Right lobe of liver (tissue), 6 donors: ENCODE data around the gene NPY4R. TPM values are rescaled to one million over a fixed set of nuclear protein-coding genes. Genes with fewer than 3 reads are reported as not detected.
A peak's percentile ranks its signal among the peaks of the same experiment; 100 is the strongest.
"Not testable (repeated sequence)": the region's sequence is repeated elsewhere in the genome, so short reads cannot be mapped to it uniquely, and the experiment has no call there.

Source experiments
- ATAC-seq, 4 donors: fragments of 200-7000 bp; cut with Tn5 transposase; one replicate each; pipeline ENCODE4 v1.9.1; 2020; ENCODE audit warnings: mild to moderate bottlenecking in 4 of 4, moderate library complexity in 4 of 4
- DNase-seq, 3 donors: peaks; one replicate each; pipeline ENCODE4 v3.0.0-alpha.2; 2020
- H3K27ac ChIP-seq, 3 donors: fragments of 200-600 bp; one replicate each; pipeline ENCODE4 v1.8.0; 2022
- H3K27me3 ChIP-seq, 2 donors: fragments of 200-600 bp; one replicate each; pipeline ENCODE4 v1.8.0; 2022
- H3K36me3 ChIP-seq, 4 donors: fragments of 200-600 bp; sonication (generic) in 1 of 4; one replicate each; pipeline versions ENCODE4 v1.5.1 to v1.8.0; 2017 to 2022; ENCODE audit warnings: control low read depth in 1 of 4
- H3K4me1 ChIP-seq, 4 donors: fragments of 200-600 bp; sonication (generic) in 1 of 4; one replicate each; pipeline versions ENCODE4 v1.5.1 to v1.8.0; 2017 to 2022; ENCODE audit warnings: control low read depth in 1 of 4
- H3K4me3 ChIP-seq, 3 donors: fragments of 200-600 bp; one replicate each; pipeline ENCODE4 v1.8.0; 2022
- H3K9me3 ChIP-seq, 4 donors: fragments of 200-600 bp; sonication (generic) in 1 of 4; one replicate each; pipeline versions ENCODE4 v1.5.1 to v1.8.0; 2017 to 2022; ENCODE audit warnings: control low read depth in 1 of 4
- WGBS: methylation state at CpG from one replicate; pipeline ENCODE4 v1.1.6; 2018; ENCODE audit warnings: low coverage, low lambda C conversion rate; ENCODE audit not compliant: insufficient coverage; ENCODE audit errors: missing lambda C conversion rate; 5-methylcytosine and 5-hydroxymethylcytosine counted together
- intact Hi-C, 2 donors: fragments of 100-400 bp; cut with DNase I; formaldehyde crosslinking; loops; one replicate each; pipeline versions ENCODE4 v1.11.2 to v1.14.1; 2022
- total RNA-seq, 6 experiments: library from RNA; depleted of rRNA in 2 of 6; stranded (reverse); fragments of >200 nt in 2 of 6; fragmentation: NEBNext Ultra II Directional in 3 of 6; extraction: Animal tissue kit (Norgen Biotek cat#: 25700) in 3 of 6; gene quantifications; one replicate each; pipeline versions ENCODE4 v1.1.0 to v1.2.4, GENCODE V29; 2016 to 2023
- donor health status: DM: no; HTN: yes; CAD: no.
- donor health status: DM: no; HTN: no; CAD: no.
- donor health status: DM: no; HTN: no; CAD: no.
- donor health status: DM: no; HTN: yes; CAD: no.
- donor health status: DM: no; HTN: yes; CAD: no.

NPY4R gene
- total RNA-seq, 6 experiments from 2014 or later = not detected

DNA sequence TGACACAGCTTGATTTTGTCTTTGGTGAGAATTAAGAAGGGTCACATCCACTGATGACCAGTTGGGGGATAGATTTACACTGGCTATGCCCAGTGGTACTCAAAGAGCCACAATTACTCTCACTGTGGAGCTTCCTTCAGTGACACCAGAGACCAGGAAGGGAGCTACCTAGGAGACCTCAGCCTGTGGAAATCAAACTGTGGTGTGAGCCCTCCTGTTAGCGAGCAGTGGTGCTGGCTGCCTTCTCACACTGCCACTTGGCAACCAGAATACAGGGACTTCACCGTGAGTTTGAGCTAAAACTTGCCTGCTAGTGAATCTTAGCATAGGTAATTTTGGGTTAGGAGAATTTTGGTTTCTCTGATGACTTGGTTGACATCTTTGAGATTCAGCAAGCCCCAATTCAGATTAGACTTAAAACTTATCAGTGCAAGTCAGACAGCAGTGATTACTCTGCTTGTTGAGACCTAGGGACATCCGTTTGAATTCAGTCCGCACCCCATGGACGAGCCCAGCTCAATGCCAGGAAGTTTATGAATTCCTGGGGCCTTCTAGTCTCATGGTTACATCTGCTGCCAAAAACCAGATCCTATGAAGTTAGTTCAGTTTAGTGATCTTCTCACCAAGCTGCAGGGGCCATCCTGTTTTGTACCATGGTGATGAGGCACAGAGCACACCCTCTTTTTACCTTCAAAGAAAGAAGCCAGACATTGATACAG is 33.4 kb upstream of the NPY4R start:
- DNase-seq = peak in 1 of 3 donors; percentile 18
- H3K27me3 ChIP-seq, H3K9me3 ChIP-seq, H3K27ac ChIP-seq, H3K36me3 ChIP-seq, H3K4me3 ChIP-seq, intact Hi-C loops, H3K4me1 ChIP-seq, ATAC-seq: not testable (repeated sequence)
- WGBS = no CpG with 5 or more reads among the region's 5 CpGs

DNA sequence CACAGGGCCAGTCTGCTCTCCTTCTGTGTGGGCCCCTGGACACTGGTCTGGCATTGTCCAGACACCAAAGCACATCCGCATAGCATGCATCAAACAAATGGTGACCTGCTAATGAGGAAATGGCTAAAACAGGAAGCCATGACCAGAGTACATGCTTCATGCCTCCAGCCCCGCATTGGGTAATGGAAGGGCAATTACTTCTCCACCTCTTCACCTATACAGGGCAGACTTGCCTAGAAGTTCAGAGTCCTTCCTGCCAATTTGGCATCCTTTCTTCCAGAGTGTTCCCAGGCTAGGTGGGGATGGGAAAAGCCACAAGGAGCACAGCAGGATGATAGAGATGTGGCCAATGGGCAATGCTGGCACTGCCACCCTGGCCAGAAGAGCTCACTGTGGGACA is 32.1 kb upstream of the NPY4R start:
- H3K4me1 ChIP-seq, H3K9me3 ChIP-seq, intact Hi-C loops, H3K27me3 ChIP-seq, DNase-seq, H3K36me3 ChIP-seq, H3K27ac ChIP-seq, ATAC-seq, H3K4me3 ChIP-seq: not testable (repeated sequence)
- no CpG with 5 or more reads among the region's 2 CpGs for WGBS

DNA sequence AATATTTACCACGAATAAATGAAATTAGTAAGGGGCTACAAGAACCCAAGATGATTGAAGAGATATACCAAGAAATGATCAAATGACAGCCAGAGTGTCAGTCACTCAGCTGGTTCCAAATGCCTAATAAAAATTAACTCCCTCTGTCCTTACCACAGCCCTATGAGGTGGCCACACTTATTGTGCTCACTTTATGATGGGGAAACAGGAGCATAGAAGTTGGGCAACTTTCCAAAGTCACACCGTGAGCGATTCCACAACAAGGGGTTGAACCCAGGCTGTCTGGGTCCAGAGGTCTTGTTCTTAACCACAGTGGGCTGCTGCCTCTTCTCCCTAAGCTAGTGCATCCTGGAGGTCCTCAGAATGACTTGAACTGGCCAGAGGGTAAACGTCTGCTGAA is 31.6 kb upstream of the NPY4R start:
- H3K4me1 ChIP-seq, H3K27ac ChIP-seq, H3K9me3 ChIP-seq, H3K4me3 ChIP-seq, ATAC-seq, H3K36me3 ChIP-seq, intact Hi-C loops, H3K27me3 ChIP-seq, DNase-seq: not testable (repeated sequence)
- no CpG with 5 or more reads among the region's 4 CpGs for WGBS

DNA sequence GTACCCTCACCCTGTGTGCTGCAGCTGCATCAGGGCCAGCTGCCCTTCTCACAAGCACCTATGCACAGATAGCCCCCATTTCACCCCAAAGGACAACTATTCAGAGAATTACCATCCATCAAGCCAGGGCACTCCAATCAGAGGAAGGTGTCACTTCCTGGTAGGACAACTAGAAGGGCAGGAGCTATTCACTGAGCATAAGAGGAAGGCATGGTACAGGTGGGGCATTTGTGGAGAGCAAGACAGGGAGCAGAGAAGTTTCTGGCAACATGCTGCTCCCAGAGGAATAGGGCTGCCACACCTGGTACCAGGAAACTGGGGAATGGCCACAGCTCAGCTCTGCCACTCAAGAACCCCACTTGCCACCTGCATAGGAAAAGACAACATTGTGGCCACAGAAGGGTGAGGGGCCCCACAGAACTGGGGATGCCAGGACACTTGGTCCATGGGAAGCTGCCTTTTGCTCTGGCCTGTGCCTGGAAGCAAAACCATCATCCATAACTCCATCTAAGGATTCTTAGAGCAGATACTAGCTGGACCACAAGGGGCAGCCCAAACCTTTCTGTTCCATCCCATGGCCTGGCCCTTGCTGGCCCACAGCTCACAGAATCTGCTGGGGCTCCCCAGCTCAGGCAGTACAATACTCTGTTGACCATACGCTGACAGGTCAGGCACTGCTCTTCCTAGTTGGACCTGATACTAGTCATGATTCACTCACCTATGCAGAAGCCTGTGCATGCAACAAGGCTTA is 25.8 kb upstream of the NPY4R start:
- no CpG with 5 or more reads among the region's 1 CpG for WGBS
- H3K27ac ChIP-seq, H3K4me3 ChIP-seq, intact Hi-C loops, H3K9me3 ChIP-seq, H3K36me3 ChIP-seq, H3K27me3 ChIP-seq, ATAC-seq, DNase-seq, H3K4me1 ChIP-seq: not testable (repeated sequence)

DNA sequence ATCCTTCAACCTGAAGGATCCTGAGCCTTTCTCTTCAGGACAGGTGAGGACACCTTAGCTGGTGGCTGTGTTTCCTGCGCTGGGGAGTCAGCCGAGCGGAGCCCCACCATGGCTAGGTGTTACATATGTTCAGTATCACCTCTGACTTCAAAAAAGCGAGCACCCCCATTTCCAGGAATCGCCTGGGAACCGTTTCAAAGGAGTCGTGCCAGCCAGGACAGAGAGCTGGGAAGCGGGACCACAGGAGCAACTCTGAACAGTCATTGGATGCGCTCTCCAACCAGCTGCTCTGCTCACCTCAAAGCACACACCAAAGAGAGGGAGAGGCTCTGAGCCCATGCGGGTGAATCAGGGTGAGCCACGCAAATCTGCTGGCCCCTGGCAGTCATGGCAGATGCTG is 24.5 kb upstream of the NPY4R start:
- H3K27ac ChIP-seq, H3K4me1 ChIP-seq, ATAC-seq, H3K4me3 ChIP-seq, H3K36me3 ChIP-seq, H3K9me3 ChIP-seq, H3K27me3 ChIP-seq, intact Hi-C loops: not testable (repeated sequence)
- peak in 1 of 3 donors; percentile 37 for DNase-seq
- 66% methylated on average over 5 of the region's 11 CpGs for WGBS

DNA sequence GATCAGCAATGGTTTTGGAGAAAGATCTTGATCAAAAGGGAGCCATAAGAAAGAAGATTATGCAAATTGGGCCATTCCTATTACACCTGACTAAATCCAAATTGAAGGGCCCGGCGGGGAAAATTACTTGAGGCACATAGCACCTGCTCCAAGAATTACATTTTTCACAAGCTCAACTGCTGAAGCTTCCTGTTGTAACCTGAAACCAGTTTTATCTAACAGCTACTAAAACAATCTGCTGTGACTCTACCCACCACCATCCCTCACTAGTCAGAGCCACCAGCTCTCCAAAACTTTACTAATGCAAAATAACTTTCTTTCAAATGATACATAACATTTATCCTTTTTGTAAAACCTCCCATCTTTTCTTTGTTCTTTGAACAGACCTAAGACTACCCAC is 20.7 kb upstream of the NPY4R start:
- DNase-seq, intact Hi-C loops, H3K27ac ChIP-seq, H3K27me3 ChIP-seq, H3K9me3 ChIP-seq, H3K36me3 ChIP-seq, ATAC-seq, H3K4me1 ChIP-seq, H3K4me3 ChIP-seq: not testable (repeated sequence)
- WGBS = no CpG with 5 or more reads among the region's 2 CpGs

DNA sequence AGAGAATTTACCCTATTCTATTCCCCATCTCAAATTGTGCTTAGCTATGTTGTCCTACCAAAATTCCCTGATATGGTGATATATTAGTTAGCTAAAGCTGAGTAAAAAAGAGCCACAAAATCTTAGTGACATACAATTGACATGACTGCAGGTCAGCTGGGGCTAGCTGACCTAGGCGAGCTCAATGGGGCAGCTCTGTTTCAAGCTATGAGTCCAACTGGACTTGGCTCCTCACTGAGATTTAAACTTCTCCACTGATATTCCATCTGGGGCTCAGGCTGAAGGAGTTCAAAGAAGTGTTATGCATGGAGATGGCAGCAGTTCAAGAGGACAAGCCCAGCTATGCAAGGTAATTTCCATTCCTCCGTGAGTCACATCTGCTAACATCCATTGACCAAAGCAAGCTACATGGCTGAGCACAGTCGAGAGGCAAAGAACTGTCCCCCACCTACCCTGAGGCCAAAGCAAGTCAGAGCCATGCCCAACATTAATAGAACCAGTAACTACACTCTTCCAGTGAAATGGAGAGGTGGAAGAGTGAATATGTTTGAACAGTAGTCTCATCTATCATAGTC is 9.1 kb upstream of the NPY4R start:
- H3K9me3 ChIP-seq, H3K27me3 ChIP-seq, H3K36me3 ChIP-seq, intact Hi-C loops, DNase-seq, H3K4me1 ChIP-seq, H3K27ac ChIP-seq, ATAC-seq, H3K4me3 ChIP-seq: not testable (repeated sequence)
- WGBS = 80% methylated on average over 1 of the region's 3 CpGs

DNA sequence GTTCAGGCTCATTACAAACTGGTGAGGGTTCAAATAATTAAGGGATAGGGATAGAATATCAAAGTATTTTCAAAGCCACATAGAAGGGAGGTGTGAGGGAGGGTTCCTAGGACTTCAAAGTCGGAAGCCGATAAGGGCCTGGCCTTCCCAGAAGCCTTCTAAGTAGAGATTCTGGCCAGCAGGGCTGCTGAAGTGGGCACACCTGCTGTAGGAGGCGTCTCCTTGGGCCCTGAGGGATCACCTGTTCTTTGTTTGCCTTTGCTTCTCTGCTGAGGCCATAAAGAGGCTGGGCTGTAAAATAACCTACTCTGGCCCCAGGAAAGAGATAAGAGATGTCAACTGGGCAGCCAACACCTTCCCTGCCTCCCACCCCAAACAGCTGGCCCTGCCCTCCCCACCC is 8.0 kb upstream of the NPY4R start:
- ATAC-seq, DNase-seq: not testable (repeated sequence)

DNA sequence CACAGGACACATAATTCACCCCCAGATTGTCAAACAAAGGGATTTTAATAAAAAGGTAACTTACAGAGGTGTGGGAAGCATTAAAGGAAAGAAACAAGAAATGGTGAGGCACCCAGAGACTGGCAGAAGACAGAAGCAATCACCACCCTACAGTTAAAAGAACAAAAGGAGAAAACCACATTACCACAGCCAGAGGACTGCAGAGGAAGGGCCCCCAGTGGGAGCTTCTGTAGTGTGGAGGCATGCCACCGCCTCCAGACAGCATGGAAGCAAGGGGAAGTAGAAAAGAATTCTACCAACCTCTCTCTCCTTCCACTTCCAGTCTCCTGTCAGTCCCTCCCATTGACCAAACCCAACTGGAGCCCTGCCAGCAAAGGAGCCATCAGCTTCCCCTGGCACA is 4.4 kb upstream of the NPY4R start:
- H3K27ac ChIP-seq, H3K4me3 ChIP-seq, intact Hi-C loops, H3K36me3 ChIP-seq, H3K9me3 ChIP-seq, ATAC-seq, DNase-seq, H3K27me3 ChIP-seq, H3K4me1 ChIP-seq: not testable (repeated sequence)
- no CpG with 5 or more reads among the region's 1 CpG for WGBS

More for the DNA sequence above, 8.0 kb upstream of the NPY4R start:
- H3K9me3 ChIP-seq, H3K36me3 ChIP-seq, H3K27me3 ChIP-seq, H3K27ac ChIP-seq, H3K4me3 ChIP-seq, intact Hi-C loops, H3K4me1 ChIP-seq: not testable (repeated sequence)
- WGBS = 86% methylated on average over 2 of the region's 3 CpGs
